ENCODE data around the gene TUBG1.

TUBG1 gene

DNA sequence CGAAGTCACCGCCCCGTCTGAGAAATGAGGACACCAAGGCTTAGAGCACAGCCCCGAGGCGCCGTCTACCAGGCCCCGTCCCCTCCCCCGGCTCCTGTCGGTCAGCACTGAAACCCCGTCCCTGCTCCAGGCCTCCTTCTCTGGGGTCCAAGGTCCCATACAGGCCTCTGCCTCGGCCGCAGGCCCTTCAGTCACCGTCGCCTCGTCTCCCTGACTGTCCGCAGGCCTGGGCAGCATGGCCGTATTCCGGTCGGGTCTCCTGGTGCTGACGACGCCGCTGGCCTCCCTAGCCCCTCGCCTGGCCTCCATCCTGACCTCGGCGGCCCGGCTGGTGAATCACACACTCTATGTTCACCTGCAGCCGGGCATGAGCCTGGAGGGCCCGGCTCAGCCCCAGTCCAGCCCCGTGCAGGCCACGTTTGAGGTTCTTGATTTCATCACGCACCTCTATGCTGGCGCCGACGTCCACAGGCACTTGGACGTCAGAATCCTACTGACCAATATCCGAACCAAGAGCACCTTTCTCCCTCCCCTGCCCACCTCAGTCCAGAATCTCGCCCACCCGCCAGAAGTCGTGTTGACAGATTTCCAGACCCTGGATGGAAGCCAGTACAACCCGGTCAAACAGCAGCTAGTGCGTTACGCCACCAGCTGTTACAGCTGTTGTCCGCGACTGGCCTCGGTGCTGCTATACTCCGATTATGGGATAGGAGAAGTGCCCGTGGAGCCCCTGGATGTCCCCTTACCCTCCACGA, 46.9 kb upstream of the TUBG1 start:
- TF ChIP-seq, protein P1, sequence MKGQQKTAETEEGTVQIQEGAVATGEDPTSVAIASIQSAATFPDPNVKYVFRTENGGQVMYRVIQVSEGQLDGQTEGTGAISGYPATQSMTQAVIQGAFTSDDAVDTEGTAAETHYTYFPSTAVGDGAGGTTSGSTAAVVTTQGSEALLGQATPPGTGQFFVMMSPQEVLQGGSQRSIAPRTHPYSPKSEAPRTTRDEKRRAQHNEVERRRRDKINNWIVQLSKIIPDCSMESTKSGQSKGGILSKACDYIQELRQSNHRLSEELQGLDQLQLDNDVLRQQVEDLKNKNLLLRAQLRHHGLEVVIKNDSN (IDR thresholded peaks at IDR 0.05): no peak
- no peak for TF ChIP-seq CEBPB (IDR thresholded peaks at IDR 0.05)
- peak; percentile 39; the same call in 1 of the 2 replicates for TF ChIP-seq YY1 (IDR thresholded peaks at IDR 0.05; ENCODE audit: low read depth)
- peak; percentile 22; the same call in 1 of the 2 replicates for TF ChIP-seq TAF1 (IDR thresholded peaks at IDR 0.05; ENCODE audit: low read depth)

DNA sequence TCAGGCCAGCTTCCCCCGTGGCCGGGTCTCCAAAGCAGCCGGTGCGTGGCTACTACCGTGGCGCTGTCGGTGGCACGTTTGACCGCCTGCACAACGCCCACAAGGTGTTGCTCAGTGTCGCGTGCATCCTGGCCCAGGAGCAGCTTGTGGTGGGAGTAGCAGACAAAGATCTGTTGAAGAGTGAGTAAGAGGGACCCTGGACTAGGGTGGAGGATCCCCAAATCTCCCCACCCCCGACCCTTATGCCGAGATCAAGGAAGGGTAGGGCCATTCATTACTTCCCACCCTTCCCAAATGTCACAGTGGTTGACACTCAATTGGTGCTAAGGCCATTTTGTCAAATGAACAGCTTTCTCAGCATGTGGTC, 46.4 kb upstream of the TUBG1 start:
- TF ChIP-seq, protein P2, sequence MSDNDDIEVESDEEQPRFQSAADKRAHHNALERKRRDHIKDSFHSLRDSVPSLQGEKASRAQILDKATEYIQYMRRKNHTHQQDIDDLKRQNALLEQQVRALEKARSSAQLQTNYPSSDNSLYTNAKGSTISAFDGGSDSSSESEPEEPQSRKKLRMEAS (IDR thresholded peaks at IDR 0.05): no peak; the same call in 1 of the 2 replicates
- TF ChIP-seq FOXM1 (IDR thresholded peaks at IDR 0.05; ENCODE audit: borderline replicate concordance, low read depth) (no peak), EGR1 (IDR thresholded peaks at IDR 0.05) (no peak), TAF1 (IDR thresholded peaks at IDR 0.05; ENCODE audit: low read depth) (no peak), NFIC (IDR thresholded peaks at IDR 0.05) (no peak), ZBTB7A (IDR thresholded peaks at IDR 0.05; ENCODE audit: low read depth) (no peak), YY1 (IDR thresholded peaks at IDR 0.05; ENCODE audit: low read depth) (no peak), CEBPB (IDR thresholded peaks at IDR 0.05) (no peak)
- TF ChIP-seq, protein P3, sequence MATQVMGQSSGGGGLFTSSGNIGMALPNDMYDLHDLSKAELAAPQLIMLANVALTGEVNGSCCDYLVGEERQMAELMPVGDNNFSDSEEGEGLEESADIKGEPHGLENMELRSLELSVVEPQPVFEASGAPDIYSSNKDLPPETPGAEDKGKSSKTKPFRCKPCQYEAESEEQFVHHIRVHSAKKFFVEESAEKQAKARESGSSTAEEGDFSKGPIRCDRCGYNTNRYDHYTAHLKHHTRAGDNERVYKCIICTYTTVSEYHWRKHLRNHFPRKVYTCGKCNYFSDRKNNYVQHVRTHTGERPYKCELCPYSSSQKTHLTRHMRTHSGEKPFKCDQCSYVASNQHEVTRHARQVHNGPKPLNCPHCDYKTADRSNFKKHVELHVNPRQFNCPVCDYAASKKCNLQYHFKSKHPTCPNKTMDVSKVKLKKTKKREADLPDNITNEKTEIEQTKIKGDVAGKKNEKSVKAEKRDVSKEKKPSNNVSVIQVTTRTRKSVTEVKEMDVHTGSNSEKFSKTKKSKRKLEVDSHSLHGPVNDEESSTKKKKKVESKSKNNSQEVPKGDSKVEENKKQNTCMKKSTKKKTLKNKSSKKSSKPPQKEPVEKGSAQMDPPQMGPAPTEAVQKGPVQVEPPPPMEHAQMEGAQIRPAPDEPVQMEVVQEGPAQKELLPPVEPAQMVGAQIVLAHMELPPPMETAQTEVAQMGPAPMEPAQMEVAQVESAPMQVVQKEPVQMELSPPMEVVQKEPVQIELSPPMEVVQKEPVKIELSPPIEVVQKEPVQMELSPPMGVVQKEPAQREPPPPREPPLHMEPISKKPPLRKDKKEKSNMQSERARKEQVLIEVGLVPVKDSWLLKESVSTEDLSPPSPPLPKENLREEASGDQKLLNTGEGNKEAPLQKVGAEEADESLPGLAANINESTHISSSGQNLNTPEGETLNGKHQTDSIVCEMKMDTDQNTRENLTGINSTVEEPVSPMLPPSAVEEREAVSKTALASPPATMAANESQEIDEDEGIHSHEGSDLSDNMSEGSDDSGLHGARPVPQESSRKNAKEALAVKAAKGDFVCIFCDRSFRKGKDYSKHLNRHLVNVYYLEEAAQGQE (IDR thresholded peaks at IDR 0.05; ENCODE audit: low read depth): no peak

DNA sequence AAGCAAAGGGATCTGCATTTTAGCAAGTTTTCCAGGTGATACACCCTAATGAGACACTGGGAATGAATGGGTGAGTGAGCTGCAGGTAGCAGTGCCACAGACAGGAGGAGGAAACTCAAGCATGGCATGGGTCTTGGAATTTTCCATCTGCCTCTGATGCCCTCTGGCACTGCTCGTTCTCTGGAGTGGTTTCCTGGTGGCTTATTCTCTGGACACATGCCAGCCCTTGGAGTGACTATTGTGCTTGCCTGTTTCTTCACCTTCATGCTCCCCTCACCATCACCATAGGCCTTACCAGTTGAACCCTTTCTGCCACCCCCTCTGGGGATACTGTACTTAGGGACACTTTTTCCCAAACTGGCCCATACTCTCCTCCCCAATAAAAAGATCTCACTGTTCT, 45.9 kb upstream of the TUBG1 start:
- TF ChIP-seq, protein P1 (IDR thresholded peaks at IDR 0.05): no peak
- peak; percentile 32 for TF ChIP-seq NFIC (IDR thresholded peaks at IDR 0.05)

DNA sequence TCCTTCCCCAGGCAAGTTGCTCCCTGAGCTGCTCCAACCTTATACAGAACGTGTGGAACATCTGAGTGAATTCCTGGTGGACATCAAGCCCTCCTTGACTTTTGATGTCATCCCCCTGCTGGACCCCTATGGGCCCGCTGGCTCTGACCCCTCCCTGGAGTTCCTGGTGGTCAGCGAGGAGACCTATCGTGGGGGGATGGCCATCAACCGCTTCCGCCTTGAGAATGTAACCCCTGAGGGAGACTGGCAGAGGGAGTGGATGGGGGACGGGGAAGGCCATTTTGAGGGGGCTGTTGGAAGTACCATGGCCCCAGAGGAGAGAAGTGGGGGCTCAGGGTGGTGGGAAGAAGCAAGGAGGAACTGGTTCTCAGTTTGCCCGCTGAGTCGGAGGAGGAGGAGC, 45.5 kb upstream of the TUBG1 start:
- TF ChIP-seq TAF1 (IDR thresholded peaks at IDR 0.05; ENCODE audit: low read depth) (no peak), NFIC (IDR thresholded peaks at IDR 0.05) (no peak), CEBPB (IDR thresholded peaks at IDR 0.05) (no peak), TEAD4 (IDR thresholded peaks at IDR 0.05) (no peak), CREB1 (IDR thresholded peaks at IDR 0.05; ENCODE audit: low read depth) (no peak), EGR1 (IDR thresholded peaks at IDR 0.05) (no peak), EP300 (IDR thresholded peaks at IDR 0.05; ENCODE audit: borderline replicate concordance) (no peak), RAD21 (IDR thresholded peaks at IDR 0.05; ENCODE audit: low read depth) (no peak), YY1 (IDR thresholded peaks at IDR 0.05; ENCODE audit: low read depth) (no peak), FOXM1 (IDR thresholded peaks at IDR 0.05; ENCODE audit: borderline replicate concordance, low read depth) (no peak), TCF12 (IDR thresholded peaks at IDR 0.05; ENCODE audit: low read depth) (no peak), ZBTB7A (IDR thresholded peaks at IDR 0.05; ENCODE audit: low read depth) (no peak)
- TF ChIP-seq, protein P3 (IDR thresholded peaks at IDR 0.05; ENCODE audit: low read depth): no peak
- TF ChIP-seq, protein P2 (IDR thresholded peaks at IDR 0.05): no peak
- TF ChIP-seq, protein P1 (IDR thresholded peaks at IDR 0.05): no peak

DNA sequence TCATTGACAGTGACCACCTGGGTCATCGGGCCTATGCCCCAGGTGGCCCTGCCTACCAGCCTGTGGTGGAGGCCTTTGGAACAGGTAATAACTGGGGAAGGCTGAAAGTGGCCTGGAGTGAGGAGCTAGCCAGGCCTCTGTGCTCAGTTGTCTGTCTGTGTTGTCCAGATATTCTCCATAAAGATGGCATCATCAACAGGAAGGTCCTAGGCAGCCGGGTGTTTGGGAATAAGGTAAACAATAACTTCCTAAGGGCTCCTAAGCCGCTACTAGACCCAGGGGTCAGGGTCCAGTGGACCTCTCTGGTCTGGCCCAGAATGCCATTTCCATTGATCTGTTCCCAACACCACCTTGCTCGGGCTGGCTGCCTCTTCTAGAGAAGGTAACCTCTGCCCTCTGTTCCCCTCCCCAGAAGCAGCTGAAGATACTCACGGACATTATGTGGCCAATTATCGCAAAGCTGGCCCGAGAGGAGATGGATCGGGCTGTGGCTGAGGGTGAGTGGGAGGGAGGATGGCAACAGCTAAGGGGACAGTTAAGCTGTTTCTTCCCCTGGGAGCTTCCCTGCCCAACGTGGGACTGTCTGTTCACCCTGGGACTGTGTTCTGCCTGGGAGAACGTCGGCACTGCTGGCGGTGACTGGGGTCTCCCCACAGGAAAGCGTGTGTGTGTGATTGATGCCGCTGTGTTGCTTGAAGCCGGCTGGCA, 44.5 kb upstream of the TUBG1 start:
- TF ChIP-seq CREB1 (IDR thresholded peaks at IDR 0.05; ENCODE audit: low read depth) (no peak), NFIC (IDR thresholded peaks at IDR 0.05) (no peak)

All from Ishikawa (cell line).